ENCODE data around the gene SELL. TPM values are rescaled to one million over a fixed set of nuclear protein-coding genes. Genes with fewer than 3 reads are reported as not detected.

Gene SELL
- polyA plus RNA-seq, 1 donor (not counting 4 experiments of a cell fraction or from before 2014, with no cell fraction given), result 0.08 TPM

GRCh38 chr1:169680377-169681019, 30.9 kb downstream of the SELL start:
- TF ChIP-seq, protein P1, sequence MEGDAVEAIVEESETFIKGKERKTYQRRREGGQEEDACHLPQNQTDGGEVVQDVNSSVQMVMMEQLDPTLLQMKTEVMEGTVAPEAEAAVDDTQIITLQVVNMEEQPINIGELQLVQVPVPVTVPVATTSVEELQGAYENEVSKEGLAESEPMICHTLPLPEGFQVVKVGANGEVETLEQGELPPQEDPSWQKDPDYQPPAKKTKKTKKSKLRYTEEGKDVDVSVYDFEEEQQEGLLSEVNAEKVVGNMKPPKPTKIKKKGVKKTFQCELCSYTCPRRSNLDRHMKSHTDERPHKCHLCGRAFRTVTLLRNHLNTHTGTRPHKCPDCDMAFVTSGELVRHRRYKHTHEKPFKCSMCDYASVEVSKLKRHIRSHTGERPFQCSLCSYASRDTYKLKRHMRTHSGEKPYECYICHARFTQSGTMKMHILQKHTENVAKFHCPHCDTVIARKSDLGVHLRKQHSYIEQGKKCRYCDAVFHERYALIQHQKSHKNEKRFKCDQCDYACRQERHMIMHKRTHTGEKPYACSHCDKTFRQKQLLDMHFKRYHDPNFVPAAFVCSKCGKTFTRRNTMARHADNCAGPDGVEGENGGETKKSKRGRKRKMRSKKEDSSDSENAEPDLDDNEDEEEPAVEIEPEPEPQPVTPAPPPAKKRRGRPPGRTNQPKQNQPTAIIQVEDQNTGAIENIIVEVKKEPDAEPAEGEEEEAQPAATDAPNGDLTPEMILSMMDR (optimal IDR thresholded peaks at IDR 0.05 in 1 of 3, IDR thresholded peaks at IDR 0.05 in 1 of 3, conservative IDR thresholded peaks at IDR 0.05 in 1 of 3; ENCODE audit: extremely low read depth in 1 of 3, insufficient read depth in 2 of 3, low read length in 3 of 3), result no peak
- TF ChIP-seq EZH2 (IDR thresholded peaks at IDR 0.05; ENCODE audit: low read length), result no peak
- H3K4me1 ChIP-seq (ENCODE audit: control insufficient read depth, extremely low read depth, insufficient read depth, low read length), result no peaks in the 10 kb centered on the region
- H3K4me2 ChIP-seq (ENCODE audit: control insufficient read depth, extremely low read depth, insufficient read depth, low read depth, low read length), result no peak overlapping the region
- no peak overlapping the region for H3K9ac ChIP-seq (ENCODE audit: control insufficient read depth, extremely low read depth, insufficient read depth, low read length)
- no peaks in the 10 kb centered on the region for H3K9me1 ChIP-seq (ENCODE audit: control insufficient read depth, extremely low read depth, insufficient read depth, low read length)
- no peak overlapping the region for H2AFZ ChIP-seq (ENCODE audit: control insufficient read depth, low read length)
- H3K27me3 ChIP-seq (ENCODE audit: control insufficient read depth, extremely low read depth, insufficient read depth, low read length), result no peaks in the 10 kb centered on the region
- no peaks in the 10 kb centered on the region for H3K79me2 ChIP-seq (ENCODE audit: control insufficient read depth, insufficient read depth, low read length)
- no peak overlapping the region for H3K4me3 ChIP-seq (ENCODE audit: control insufficient read depth in 2 of 3, extremely low read depth in 1 of 3, insufficient read depth in 2 of 3, low read depth in 1 of 3, low read length in 3 of 3)
- DNase-seq (ENCODE audit: low read depth, low spot score), result no peak
- H3K36me3 ChIP-seq (ENCODE audit: control insufficient read depth in 2 of 2, extremely low read depth in 1 of 2, insufficient read depth in 2 of 2, low read length in 2 of 2), result no peaks in the 10 kb centered on the region
- no peaks in the 10 kb centered on the region for H3K9me3 ChIP-seq (ENCODE audit: control insufficient read depth, low read depth, low read length)
- H4K20me1 ChIP-seq (ENCODE audit: control insufficient read depth, extremely low read depth, insufficient read depth, low read length), result no peaks in the 10 kb centered on the region
- no peak overlapping the region for H3K27ac ChIP-seq (ENCODE audit: control insufficient read depth, insufficient read depth, low read length)
- dilution Hi-C loops (cut with MboI; ENCODE audit: extremely low pct_ligation_motif_present, low sequenced_read_pairs), result no loop called here
- no peak for FAIRE-seq

DNA sequence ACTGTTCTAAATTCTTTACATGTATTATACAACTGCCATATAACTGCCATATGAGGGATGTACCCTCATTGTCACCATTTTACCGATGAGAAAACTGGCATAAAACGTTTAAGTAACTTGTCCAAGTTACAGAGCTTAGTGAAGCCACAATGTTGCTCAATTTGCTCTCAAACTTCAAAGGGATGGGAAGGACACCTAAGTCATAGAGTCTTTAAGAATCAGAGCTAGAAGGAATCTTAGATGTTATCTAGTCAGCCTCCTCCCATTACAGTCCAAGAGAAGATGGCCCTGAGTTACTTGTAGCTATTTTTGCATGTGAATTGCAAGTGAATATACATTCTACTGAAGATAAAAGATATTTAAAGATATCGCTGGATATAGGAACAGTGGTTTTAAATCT, 31.7 kb downstream of the SELL start:
- H3K4me3 ChIP-seq (ENCODE audit: control insufficient read depth in 2 of 3, extremely low read depth in 1 of 3, insufficient read depth in 2 of 3, low read depth in 1 of 3, low read length in 3 of 3), result no peak overlapping the region
- no peaks in the 10 kb centered on the region for H4K20me1 ChIP-seq (ENCODE audit: control insufficient read depth, extremely low read depth, insufficient read depth, low read length)
- no peak for TF ChIP-seq EZH2 (IDR thresholded peaks at IDR 0.05; ENCODE audit: low read length)
- TF ChIP-seq, protein P1 (optimal IDR thresholded peaks at IDR 0.05 in 1 of 3, IDR thresholded peaks at IDR 0.05 in 1 of 3, conservative IDR thresholded peaks at IDR 0.05 in 1 of 3; ENCODE audit: extremely low read depth in 1 of 3, insufficient read depth in 2 of 3, low read length in 3 of 3), result no peak
- DNase-seq (ENCODE audit: low read depth, low spot score) (no peak), FAIRE-seq (no peak)
- H2AFZ ChIP-seq (ENCODE audit: control insufficient read depth, low read length), result no peak overlapping the region
- no peak overlapping the region for H3K9ac ChIP-seq (ENCODE audit: control insufficient read depth, extremely low read depth, insufficient read depth, low read length)
- no peaks in the 10 kb centered on the region for H3K9me3 ChIP-seq (ENCODE audit: control insufficient read depth, low read depth, low read length)
- H3K36me3 ChIP-seq (ENCODE audit: control insufficient read depth in 2 of 2, extremely low read depth in 1 of 2, insufficient read depth in 2 of 2, low read length in 2 of 2), result no peaks in the 10 kb centered on the region
- no peaks in the 10 kb centered on the region for H3K4me1 ChIP-seq (ENCODE audit: control insufficient read depth, extremely low read depth, insufficient read depth, low read length)
- H3K79me2 ChIP-seq (ENCODE audit: control insufficient read depth, insufficient read depth, low read length), result no peaks in the 10 kb centered on the region
- no peaks in the 10 kb centered on the region for H3K9me1 ChIP-seq (ENCODE audit: control insufficient read depth, extremely low read depth, insufficient read depth, low read length)
- no peak overlapping the region for H3K27ac ChIP-seq (ENCODE audit: control insufficient read depth, insufficient read depth, low read length)
- H3K27me3 ChIP-seq (ENCODE audit: control insufficient read depth, extremely low read depth, insufficient read depth, low read length), result no peaks in the 10 kb centered on the region
- dilution Hi-C loops (cut with MboI; ENCODE audit: extremely low pct_ligation_motif_present, low sequenced_read_pairs), result no loop called here
- H3K4me2 ChIP-seq (ENCODE audit: control insufficient read depth, extremely low read depth, insufficient read depth, low read depth, low read length), result no peak overlapping the region

Data from keratinocyte (primary cell).